IMR-90 (cell line): ENCODE results near the gene CTF1. TPM values are rescaled to one million over a fixed set of nuclear protein-coding genes. Genes with fewer than 3 reads are reported as not detected.

Source experiments
- ATAC-seq: fragments of 200-7000 bp; cut with Tn5 transposase; 2 replicates; pipeline ENCODE4 v1.9.1; 2020; ENCODE audit warnings: low read depth, mild to moderate bottlenecking, moderate library complexity
- BruUV-seq: library from RNA; stranded (reverse); fragments of 400-500 nt; replicated peaks from 2 replicates; lab custom pipeline; 2021; lab: Mats Ljungman, UMichigan
- CTCF ChIA-PET: fragments of 300-600 bp; formaldehyde crosslinking; extraction: SDS; loops from one replicate; lab custom pipeline; 2021; ENCODE audit warnings: antibody characterized with exemption; lab: Yijun Ruan, JAX
- POLR2A ChIA-PET: fragments of 300-600 bp; sonication (Branson Sonifier 250); formaldehyde crosslinking; loops from one replicate; lab custom pipeline; 2022; ENCODE audit warnings: antibody characterized with exemption; ENCODE audit not compliant: unreplicated experiment; lab: Charles Lee
- DNase-seq: peaks from one replicate; pipeline ENCODE4 v3.0.0; 2013
- H2AFZ ChIP-seq: replicated peaks from 2 replicates; pipeline ENCODE3; 2013; ENCODE audit warnings: low read length, mild to moderate bottlenecking; ENCODE audit not compliant: poor library complexity
- H2AK5ac ChIP-seq: 2 replicates; pipeline ENCODE4 v1.6.1; 2013; ENCODE audit warnings: low read depth, low read length, inconsistent platforms
- H2AK9ac ChIP-seq: replicated peaks from 2 replicates; pipeline ENCODE3; 2013; ENCODE audit warnings: mild to moderate bottlenecking, low read depth, low read length, moderate library complexity; ENCODE audit not compliant: poor library complexity
- H2BK120ac ChIP-seq: 2 replicates; pipeline ENCODE4 v1.6.1; 2013; ENCODE audit warnings: low read depth, low read length, inconsistent platforms
- H2BK15ac ChIP-seq: 3 replicates; pipeline ENCODE4 v1.6.1; 2013; ENCODE audit warnings: low read depth, low read length, inconsistent platforms
- H2BK20ac ChIP-seq: 2 replicates; pipeline ENCODE4 v1.6.1; 2013; ENCODE audit warnings: low read depth, mild to moderate bottlenecking, inconsistent platforms, low read length, moderate library complexity
- H2BK5ac ChIP-seq: 2 replicates; pipeline ENCODE4 v1.6.1; 2013; ENCODE audit warnings: mild to moderate bottlenecking, low read depth, low read length, inconsistent platforms; ENCODE audit not compliant: poor library complexity, severe bottlenecking
- H3K14ac ChIP-seq: replicated peaks from 2 replicates; pipeline ENCODE4 v1.6.1; 2013; ENCODE audit warnings: low read depth, low read length, inconsistent platforms
- H3K18ac ChIP-seq: 2 replicates; pipeline ENCODE4 v1.6.1; 2013; ENCODE audit warnings: low read depth, low read length, control low read depth
- H3K23ac ChIP-seq: 2 replicates; pipeline ENCODE4 v1.6.1; 2013; ENCODE audit warnings: low read depth, low read length, inconsistent platforms
- H3K27ac ChIP-seq: 2 replicates; pipeline ENCODE4 v1.5.1; 2013; ENCODE audit warnings: mild to moderate bottlenecking, control low read depth, low read length; ENCODE audit not compliant: insufficient read depth
- H3K27me3 ChIP-seq: 2 replicates; pipeline ENCODE4 v1.6.1; 2013; ENCODE audit warnings: low read length; ENCODE audit not compliant: control insufficient read depth, insufficient read depth
- H3K36me3 ChIP-seq: 2 replicates; pipeline ENCODE4 v1.6.1; 2013; ENCODE audit warnings: low read length, mixed read lengths; ENCODE audit not compliant: control insufficient read depth, insufficient read depth
- H3K4ac ChIP-seq: 2 replicates; pipeline ENCODE4 v1.6.1; 2013; ENCODE audit warnings: low read depth, low read length, inconsistent platforms
- H3K4me1 ChIP-seq: 2 replicates; pipeline ENCODE4 v1.6.1; 2013; ENCODE audit warnings: low read length, mixed read lengths; ENCODE audit not compliant: control insufficient read depth, insufficient read depth
- H3K4me2 ChIP-seq: 2 replicates; pipeline ENCODE4 v1.6.1; 2013; ENCODE audit warnings: low read depth, mild to moderate bottlenecking, control low read depth, low read length, moderate library complexity
- H3K4me3 ChIP-seq: 2 replicates; pipeline ENCODE4 v1.5.1; 2013; ENCODE audit warnings: low read depth, mild to moderate bottlenecking, control low read depth, low read length, moderate library complexity; ENCODE audit not compliant: insufficient read depth
- H3K56ac ChIP-seq: 2 replicates; pipeline ENCODE4 v1.6.1; 2013; ENCODE audit warnings: low read length, inconsistent platforms; ENCODE audit not compliant: insufficient read depth; ENCODE audit errors: extremely low read depth
- H3K79me1 ChIP-seq, 2 experiments: 2 replicates each; pipeline ENCODE4 v1.6.1; 2013; ENCODE audit warnings: low read length in 2 of 2, inconsistent platforms in 1 of 2, low read depth in 1 of 2
- H3K9ac ChIP-seq: 2 replicates; pipeline ENCODE4 v1.6.1; 2013; ENCODE audit warnings: low read depth, low read length, control low read depth
- H3K9me1 ChIP-seq: 2 replicates; pipeline ENCODE4 v1.6.1; 2013; ENCODE audit warnings: low read length, inconsistent platforms; ENCODE audit not compliant: insufficient read depth
- H3K9me3 ChIP-seq: 2 replicates; pipeline ENCODE4 v1.6.1; 2013; ENCODE audit warnings: low read length; ENCODE audit not compliant: control insufficient read depth, insufficient read depth
- H4K20me1 ChIP-seq: 2 replicates; pipeline ENCODE4 v1.6.1; 2013; ENCODE audit warnings: low read length, inconsistent platforms; ENCODE audit not compliant: insufficient read depth
- H4K5ac ChIP-seq: 2 replicates; pipeline ENCODE4 v1.6.1; 2013; ENCODE audit warnings: mild to moderate bottlenecking, low read depth, low read length, control low read depth
- H4K8ac ChIP-seq, 2 experiments: 2 replicates each; pipeline ENCODE4 v1.6.1; 2013; ENCODE audit warnings: low read depth in 2 of 2, low read length in 2 of 2, control low read depth in 1 of 2, inconsistent platforms in 1 of 2
- H4K91ac ChIP-seq: 2 replicates; pipeline ENCODE4 v1.6.1; 2013; ENCODE audit warnings: low read depth, low read length, inconsistent platforms; ENCODE audit not compliant: insufficient read depth
- CEBPB ChIP-seq: IDR thresholded peaks from 2 replicates; pipeline ENCODE4 v1.6.1; 2012; ENCODE audit warnings: low read depth, low read length, improper control_type of control experiment
- CTCF ChIP-seq: conservative IDR thresholded peaks from 2 replicates; pipeline ENCODE4 v1.5.1; 2012; ENCODE audit warnings: mild to moderate bottlenecking, low read depth, low read length, improper control_type of control experiment
- ELK1 ChIP-seq: fragments of 150-350 bp; IDR thresholded peaks from 2 replicates; pipeline ENCODE4 v1.6.1; 2016; ENCODE audit warnings: low read depth, mild to moderate bottlenecking, low read length, moderate library complexity, borderline replicate concordance
- MAZ ChIP-seq: IDR thresholded peaks from 2 replicates; pipeline ENCODE4 v1.6.1; 2012; ENCODE audit warnings: low read depth, mild to moderate bottlenecking, low read length, improper control_type of control experiment, moderate library complexity, borderline replicate concordance
- NFE2L2 ChIP-seq: fragments of 150-350 bp; IDR thresholded peaks from 2 replicates; pipeline ENCODE4 v1.6.1; 2016; ENCODE audit warnings: low read depth, mild to moderate bottlenecking, low read length
- POLR2A ChIP-seq: IDR thresholded peaks from 2 replicates; pipeline ENCODE4 v1.6.1; 2012; ENCODE audit warnings: mild to moderate bottlenecking, low read depth, low read length
- RAD21 ChIP-seq: IDR thresholded peaks from 2 replicates; pipeline ENCODE4 v1.6.1; 2012; ENCODE audit warnings: low read length, improper control_type of control experiment
- RFX5 ChIP-seq: IDR thresholded peaks from 2 replicates; pipeline ENCODE4 v1.8.0; 2012; ENCODE audit warnings: low read depth, mild to moderate bottlenecking, low read length, moderate library complexity
- USF2 ChIP-seq: fragments of 150-350 bp; IDR thresholded peaks from 2 replicates; pipeline ENCODE4 v1.6.1; 2017; ENCODE audit warnings: mild to moderate bottlenecking, antibody characterized with exemption, low read length, low read depth
- WGBS, 2 experiments: methylation state at CpG; one replicate each; pipeline versions ENCODE4 v1.1.5 to v1.1.7; 2013; ENCODE audit warnings: missing lambda C conversion rate in 2 of 2; ENCODE audit not compliant: insufficient read length in 1 of 2; ENCODE audit errors: extremely low coverage in 2 of 2; 5-methylcytosine and 5-hydroxymethylcytosine counted together
- dilution Hi-C: fragments of 300-500 bp; cut with HindIII; formaldehyde crosslinking; loops from one replicate; pipeline ENCODE4 v1.14.3; 2018; ENCODE audit warnings: low sequenced_read_pairs; ENCODE audit not compliant: unreplicated experiment
- in situ Hi-C: fragments of 300-500 bp; cut with MboI; formaldehyde crosslinking; loops from 3 replicates; pipeline ENCODE4 v1.14.3; 2019; ENCODE audit warnings: low sequenced_read_pairs, inconsistent platforms, mixed read lengths
- intact Hi-C: fragments of 100-400 bp; cut with micrococcal nuclease; formaldehyde crosslinking; loops from 2 replicates; pipeline ENCODE4 v1.10.0; 2022
- polyA plus RNA-seq, 3 experiments: library from polyadenylated mRNA; depleted of rRNA; stranded (reverse); fragments of >200 nt; gene quantifications; 2 replicates each; pipeline ENCODE4 v1.2.3, GENCODE V29; 2012; ENCODE audit warnings: low replicate concordance in 1 of 3
- total RNA-seq: library from RNA; depleted of rRNA; stranded (reverse); fragments of >200 nt; gene quantifications from 2 replicates; pipeline ENCODE4 v1.2.3, GENCODE V29; 2012

CTF1 gene
- total and polyA plus RNA-seq, 2 of the 4 experiments (the other 2 are of a cell fraction) = 0.18 to 12.9 TPM

- no peaks in the 10 kb centered on the region for H3K27me3 ChIP-seq
- peak overlapping the region; percentile 44 for H4K5ac ChIP-seq
- peak overlapping the region; percentile 84 for H4K91ac ChIP-seq
- H2AFZ ChIP-seq = peak overlapping the region; percentile 75
- intact Hi-C loops (loop anchor here (5.0 to 10.0 kb wide), 3 partner anchors 125 to 915 kb away; partner anchors contain the start of genes ZNF646 and ZNF668), in situ Hi-C loops (no loop called here), dilution Hi-C loops (no loop called here)
- peak overlapping the region; percentile 79 for H2BK120ac ChIP-seq
- ATAC-seq (peak; percentile 47), DNase-seq (peak; percentile 80)
- WGBS, 2 experiments = 18% methylated on average over 12 of the region's 21 CpGs; no CpG with 5 or more reads in 1 of the 2 experiments
- peak overlapping the region; percentile 100 for H2AK9ac ChIP-seq
- peak overlapping the region; percentile 94 for H3K14ac ChIP-seq
- peak overlapping the region; percentile 53 for H2BK5ac ChIP-seq
- H3K4me1 ChIP-seq = peaks cover 7% of the 10 kb centered on the region
- ChIA-PET POLR2A (interaction anchor here (0.5 kb wide), 1 partner anchor 193 kb away, joined by 6 read pairs; no protein-coding TSS in a partner anchor), CTCF (no interaction called here)
- peak overlapping the region; percentile 93 for H2AK5ac ChIP-seq
- H3K27ac ChIP-seq = peak overlapping the region; percentile 68
- H3K18ac ChIP-seq = peak overlapping the region; percentile 3
- peak overlapping the region; percentile 94 for H3K4me2 ChIP-seq
- peaks cover 10% of the 10 kb centered on the region for H4K20me1 ChIP-seq
- peak overlapping the region; percentile 97 for H3K4ac ChIP-seq
- peak overlapping the region; percentile 79 for H3K4me3 ChIP-seq
- peak overlapping the region; percentile 15; the same call in 1 of the 3 replicates for H2BK15ac ChIP-seq
- no TSS peak for BruUV-seq
- peak overlapping the region; percentile 63 to 89 for H4K8ac ChIP-seq
- peaks cover 14% of the 10 kb centered on the region for H3K36me3 ChIP-seq
- no peaks in the 10 kb centered on the region for H3K9me3 ChIP-seq
- H3K23ac ChIP-seq = peak overlapping the region; percentile 97
- H3K9ac ChIP-seq = peak overlapping the region; percentile 74
- TF ChIP-seq RAD21 (no peak), ELK1 (no peak), USF2 (no peak), RFX5 (no peak), MAZ (peak; percentile 53; the same call in 1 of the 2 replicates), POLR2A (peak; percentile 59; the same call in 1 of the 2 replicates), CEBPB (no peak), CTCF (no peak), NFE2L2 (no peak)
- H3K56ac ChIP-seq = no peak overlapping the region; the same call in 1 of the 2 replicates
- peaks cover 10 to 39% of the 10 kb centered on the region in 2 experiments; a peak in 3 of 4 replicates for H3K79me1 ChIP-seq
- H3K9me1 ChIP-seq = peaks cover 11% of the 10 kb centered on the region; the same call in 1 of the 2 replicates
- H2BK20ac ChIP-seq = peak overlapping the region; percentile 64
Measured at GRCh38 chr16:30949650-30950515, 53.5 kb downstream of the CTF1 start.
